ENCODE measurements around the gene MDC1. TPM values are rescaled to one million over a fixed set of nuclear protein-coding genes. Genes with fewer than 3 reads are reported as not detected.

The MDC1 gene
- total RNA-seq, 4 donors from 2014 or later: 21.3 to 36.0 (median 26.2) TPM

- no peaks in the 10 kb centered on the region for H3K36me3 ChIP-seq
These were observed 32.7 kb upstream of the MDC1 start for GRCh38 chr6:30749554-30750378.

GRCh38 chr6:30748851-30749540, 31.9 kb upstream of the MDC1 start:
- peak overlapping the region in 3 of 4 donors; percentile 20 to 36 (median 26) for H3K27ac ChIP-seq
- H3K27me3 ChIP-seq: no peaks in the 10 kb centered on the region
- TF ChIP-seq POLR2A (IDR thresholded peaks at IDR 0.05) (no peak), EP300 (IDR thresholded peaks at IDR 0.05) (no peak), CTCF (IDR thresholded peaks at IDR 0.05) (no peak)
- no peaks in the 10 kb centered on the region for H3K36me3 ChIP-seq
- H3K4me1 ChIP-seq: peaks cover 0 to 59% (median 22%) of the 10 kb centered on the region in 4 donors
- no peak overlapping the region for H3K4me3 ChIP-seq
- no peak for DNase-seq (ENCODE audit: low spot score in 2 of 2)
- 49 to 55% methylated on average over 8 of the region's 8 CpGs for WGBS, 2 donors
- H3K9me3 ChIP-seq: no peaks in the 10 kb centered on the region

More at GRCh38 chr6:30749554-30750378, 32.7 kb upstream of the MDC1 start:
- Histone ChIP-seq H3K27ac (peak overlapping the region in 1 of 4 donors; percentile 36), H3K27me3 (no peaks in the 10 kb centered on the region), H3K9me3 (no peaks in the 10 kb centered on the region), H3K4me1 (peaks cover 0 to 51% (median 21%) of the 10 kb centered on the region in 4 donors), H3K4me3 (no peak overlapping the region)
- TF ChIP-seq CTCF (IDR thresholded peaks at IDR 0.05) (no peak), POLR2A (IDR thresholded peaks at IDR 0.05) (no peak), EP300 (IDR thresholded peaks at IDR 0.05) (no peak)
- WGBS, 2 donors: 86 to 88% methylated on average over 11 to 12 of the region's 12 CpGs
- DNase-seq (ENCODE audit: low spot score in 2 of 2): no peak

- 74 to 76% methylated on average over 6 of the region's 6 CpGs for WGBS, 2 donors
- Histone ChIP-seq H3K4me3 (no peak overlapping the region), H3K9me3 (no peaks in the 10 kb centered on the region), H3K27ac (peak overlapping the region in 2 of 4 donors; percentile 20 to 52), H3K27me3 (no peaks in the 10 kb centered on the region), H3K36me3 (no peaks in the 10 kb centered on the region), H3K4me1 (peaks cover 0 to 64% (median 24%) of the 10 kb centered on the region in 4 donors)
- TF ChIP-seq EP300 (IDR thresholded peaks at IDR 0.05) (no peak), CTCF (IDR thresholded peaks at IDR 0.05) (no peak), POLR2A (IDR thresholded peaks at IDR 0.05) (no peak)
- DNase-seq (ENCODE audit: low spot score in 2 of 2): no peak
These were observed 31.1 kb upstream of the MDC1 start for GRCh38 chr6:30747902-30748769.

- 73 to 75% methylated on average over 1 of the region's 1 CpG for WGBS, 2 donors
- Histone ChIP-seq H3K27me3 (no peaks in the 10 kb centered on the region), H3K4me3 (no peak overlapping the region), H3K9me3 (no peaks in the 10 kb centered on the region), H3K36me3 (no peaks in the 10 kb centered on the region), H3K4me1 (peaks cover 0 to 59% (median 21%) of the 10 kb centered on the region in 4 donors), H3K27ac (peak overlapping the region in 1 of 4 donors; percentile 52)
- TF ChIP-seq EP300 (IDR thresholded peaks at IDR 0.05): no peak
- TF ChIP-seq POLR2A (IDR thresholded peaks at IDR 0.05): no peak
- TF ChIP-seq CTCF (IDR thresholded peaks at IDR 0.05): no peak
- no peak for DNase-seq (ENCODE audit: low spot score in 2 of 2)
These were observed 30.2 kb upstream of the MDC1 start for GRCh38 chr6:30747300-30747687.

Data from tibial nerve (tissue), 4 donors.